HEK293 (cell line): Measurements from ENCODE around the gene BCR.

Source experiments
- CTCF ChIA-PET: fragments of 350-600 bp; formaldehyde crosslinking; extraction: SDS; loops from one replicate; lab custom pipeline; 2021; ENCODE audit warnings: antibody characterized with exemption; lab: Yijun Ruan, JAX
- POLR2A ChIA-PET: fragments of 300-600 bp; formaldehyde crosslinking; extraction: SDS; loops from one replicate; lab custom pipeline; 2020; ENCODE audit warnings: antibody characterized with exemption, inconsistent platforms; lab: Yijun Ruan, JAX
- H3K27ac ChIP-seq: fragments of 200-500 bp; sonication (Bioruptor generic); 2 replicates; pipeline ENCODE4 v1.5.1; 2014; ENCODE audit warnings: low read depth, low read length, control low read depth, inconsistent platforms; ENCODE audit errors: extremely low read depth
- H3K36me3 ChIP-seq, 2 experiments: fragments of 200-500 bp in 1 of 2; sonication (Bioruptor generic) in 1 of 2; 1 replicate in 1 of 2; 2 replicates in 1 of 2; pipeline ENCODE4 v1.5.1; 2014 to 2017; ENCODE audit warnings: inconsistent platforms in 2 of 2, low read length in 2 of 2; ENCODE audit not compliant: control insufficient read depth in 2 of 2, insufficient read depth in 1 of 2
- H3K4me1 ChIP-seq: fragments of 200-500 bp; sonication (Bioruptor generic); 2 replicates; pipeline ENCODE4 v1.5.1; 2014; ENCODE audit warnings: mild to moderate bottlenecking, low read length, inconsistent platforms; ENCODE audit not compliant: control insufficient read depth, insufficient read depth
- H3K4me3 ChIP-seq: 2 replicates; pipeline ENCODE4 v1.5.1; 2011; ENCODE audit warnings: low read depth, mild to moderate bottlenecking, control low read depth, low read length, moderate library complexity
- H3K9me3 ChIP-seq: fragments of 200-500 bp; sonication (Bioruptor generic); 2 replicates; pipeline ENCODE4 v1.5.1; 2014; ENCODE audit warnings: low read depth, low read length, inconsistent platforms; ENCODE audit not compliant: control insufficient read depth, insufficient read depth
- ATF2 ChIP-seq: fragments of 450-650 bp; formaldehyde crosslinking; IDR thresholded peaks from 2 replicates; pipeline ENCODE4 v1.5.1; 2016; ENCODE audit warnings: missing biosample characterization, missing genetic modification characterization, low read depth
- EGR2 ChIP-seq: fragments of 450-650 bp; formaldehyde crosslinking; IDR thresholded peaks from 2 replicates; pipeline ENCODE4 v1.5.1; 2016; ENCODE audit warnings: low read depth, missing biosample characterization, missing genetic modification characterization
- HOXA7 ChIP-seq: sonication (generic); formaldehyde crosslinking; IDR thresholded peaks from 2 replicates; pipeline ENCODE4 v1.8.1; 2022; ENCODE audit warnings: missing genetic modification reagents, borderline replicate concordance
- KLF7 ChIP-seq: fragments of 450-650 bp; formaldehyde crosslinking; IDR thresholded peaks from 2 replicates; pipeline ENCODE4 v1.5.1; 2016; ENCODE audit warnings: missing biosample characterization, missing genetic modification characterization, borderline replicate concordance
- KLF8 ChIP-seq: fragments of 450-650 bp; formaldehyde crosslinking; IDR thresholded peaks from 2 replicates; pipeline ENCODE4 v1.5.1; 2016; ENCODE audit warnings: missing biosample characterization, missing genetic modification characterization
- ZBTB44 ChIP-seq: fragments of 450-650 bp; IDR thresholded peaks from 2 replicates; pipeline ENCODE4 v1.5.1; 2018; ENCODE audit warnings: missing biosample characterization, mild to moderate bottlenecking, missing genetic modification characterization
- ZIC2 ChIP-seq: fragments of 450-650 bp; formaldehyde crosslinking; IDR thresholded peaks from 2 replicates; pipeline ENCODE4 v1.5.1; 2016; ENCODE audit warnings: missing biosample characterization, missing genetic modification characterization
- ZNF148 ChIP-seq: fragments of 450-650 bp; formaldehyde crosslinking; IDR thresholded peaks from 2 replicates; pipeline ENCODE4 v1.5.0; 2017; ENCODE audit warnings: missing biosample characterization, missing genetic modification characterization, borderline replicate concordance
- ZNF174 ChIP-seq: fragments of 450-650 bp; formaldehyde crosslinking; IDR thresholded peaks from 2 replicates; pipeline ENCODE4 v1.5.0; 2017; ENCODE audit warnings: missing biosample characterization, mild to moderate bottlenecking, missing genetic modification characterization
- ZNF214 ChIP-seq: fragments of 450-650 bp; formaldehyde crosslinking; IDR thresholded peaks from 2 replicates; pipeline ENCODE4 v1.5.1; 2017; ENCODE audit warnings: missing biosample characterization, mild to moderate bottlenecking, missing genetic modification characterization, borderline replicate concordance
- ZNF274 ChIP-seq, 2 experiments: fragments of 200-500 bp in 1 of 2; fragments of 450-650 bp in 1 of 2; sonication (Bioruptor generic) in 1 of 2; formaldehyde crosslinking in 1 of 2; IDR thresholded peaks; 2 replicates each; pipeline versions ENCODE4 v1.5.1 to v1.6.1; 2014 to 2016; ENCODE audit warnings: borderline replicate concordance in 1 of 2, inconsistent platforms in 1 of 2, low read length in 1 of 2, missing biosample characterization in 1 of 2, missing genetic modification characterization in 1 of 2
- ZNF324 ChIP-seq: fragments of 450-650 bp; formaldehyde crosslinking; IDR thresholded peaks from 2 replicates; pipeline ENCODE4 v1.5.1; 2016; ENCODE audit warnings: missing biosample characterization, missing genetic modification characterization
- ZNF398 ChIP-seq: fragments of 450-650 bp; formaldehyde crosslinking; IDR thresholded peaks from 2 replicates; pipeline ENCODE4 v1.5.1; 2017; ENCODE audit warnings: missing biosample characterization, missing genetic modification characterization
- ZNF423 ChIP-seq: fragments of 450-650 bp; formaldehyde crosslinking; IDR thresholded peaks from 2 replicates; pipeline ENCODE4 v1.5.1; 2016; ENCODE audit warnings: missing biosample characterization, missing genetic modification characterization
- ZNF426 ChIP-seq: fragments of 450-650 bp; formaldehyde crosslinking; IDR thresholded peaks from 2 replicates; pipeline ENCODE4 v1.5.1; 2017; ENCODE audit warnings: missing biosample characterization, missing genetic modification characterization, mild to moderate bottlenecking, inconsistent platforms, moderate library complexity
- ZNF518A ChIP-seq: fragments of 450-650 bp; formaldehyde crosslinking; conservative IDR thresholded peaks from 2 replicates; pipeline ENCODE4 v1.5.1; 2016; ENCODE audit warnings: low read depth, missing biosample characterization, missing genetic modification characterization
- ZNF544 ChIP-seq: fragments of 450-650 bp; formaldehyde crosslinking; IDR thresholded peaks from 2 replicates; pipeline ENCODE4 v1.5.0; 2017; ENCODE audit warnings: missing biosample characterization, missing genetic modification characterization
- ZNF549 ChIP-seq: fragments of 450-650 bp; IDR thresholded peaks from 2 replicates; pipeline ENCODE4 v1.5.1; 2018; ENCODE audit warnings: missing biosample characterization, missing genetic modification characterization, mild to moderate bottlenecking, inconsistent platforms, moderate library complexity
- ZNF571 ChIP-seq: fragments of 450-650 bp; formaldehyde crosslinking; IDR thresholded peaks from 2 replicates; pipeline ENCODE4 v1.5.0; 2017; ENCODE audit warnings: missing biosample characterization, missing genetic modification characterization
- ZNF785 ChIP-seq: fragments of 450-650 bp; formaldehyde crosslinking; IDR thresholded peaks from 2 replicates; pipeline ENCODE4 v1.5.1; 2016; ENCODE audit warnings: missing biosample characterization, missing genetic modification characterization

Gene BCR

DNA sequence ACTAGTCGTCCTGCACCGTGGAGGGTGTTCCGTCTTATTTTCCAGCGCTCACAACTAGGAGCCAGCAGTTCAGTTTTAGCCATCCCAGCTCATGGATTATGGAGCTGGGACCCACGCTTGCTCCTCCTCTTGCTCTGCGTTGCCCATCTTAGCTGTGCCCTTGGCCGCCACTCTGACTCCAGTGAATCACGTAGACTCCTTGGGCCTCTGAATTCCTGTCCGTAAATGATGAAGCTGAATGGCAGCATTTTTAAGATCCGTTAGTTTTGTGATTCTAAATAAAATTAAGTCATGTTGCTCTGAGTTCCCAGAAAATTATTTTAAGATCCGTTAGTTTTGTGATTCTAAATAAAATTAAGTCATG lies 23.8 kb downstream of the BCR start:
- POLR2A ChIA-PET = no interaction called here
- Histone ChIP-seq H3K4me1 (no peaks in the 10 kb centered on the region; the same call in 1 of the 2 replicates), H3K27ac (no peak overlapping the region), H3K36me3 (peaks cover 0 to 34% of the 10 kb centered on the region in 2 experiments; a peak in 1 of 3 replicates), H3K4me3 (no peak overlapping the region), H3K9me3 (no peaks in the 10 kb centered on the region)
- TF ChIP-seq ZNF549 (tag by site-specific recombination) = no peak
- no peak for TF ChIP-seq ZNF426
- TF ChIP-seq ZNF174 (tag by site-specific recombination) = no peak
- no peak for TF ChIP-seq ZNF274 (IDR thresholded peaks at IDR 0.05; ENCODE audit: low read length)
- no peak for TF ChIP-seq ZNF274 (tag by site-specific recombination; IDR thresholded peaks at IDR 0.05; ENCODE audit: borderline replicate concordance)
- no peak for TF ChIP-seq ZBTB44 (tag by site-specific recombination)
- no peak for TF ChIP-seq ZNF544 (tag by site-specific recombination)
- no peak for TF ChIP-seq ZNF398
- TF ChIP-seq ZNF518A (tag by site-specific recombination) = no peak
- no peak for TF ChIP-seq KLF7
- TF ChIP-seq ZNF571 = no peak
- TF ChIP-seq ZNF423 = no peak
- TF ChIP-seq ZNF324 (tag by site-specific recombination) = no peak
- TF ChIP-seq ATF2 (tag by site-specific recombination) = no peak
- CTCF ChIA-PET = interaction anchor here (1.1 to 1.9 kb wide), 4 partner anchors 15 to 78 kb away, joined by 3 to 9 read pairs (median 6); no protein-coding TSS in a partner anchor

DNA sequence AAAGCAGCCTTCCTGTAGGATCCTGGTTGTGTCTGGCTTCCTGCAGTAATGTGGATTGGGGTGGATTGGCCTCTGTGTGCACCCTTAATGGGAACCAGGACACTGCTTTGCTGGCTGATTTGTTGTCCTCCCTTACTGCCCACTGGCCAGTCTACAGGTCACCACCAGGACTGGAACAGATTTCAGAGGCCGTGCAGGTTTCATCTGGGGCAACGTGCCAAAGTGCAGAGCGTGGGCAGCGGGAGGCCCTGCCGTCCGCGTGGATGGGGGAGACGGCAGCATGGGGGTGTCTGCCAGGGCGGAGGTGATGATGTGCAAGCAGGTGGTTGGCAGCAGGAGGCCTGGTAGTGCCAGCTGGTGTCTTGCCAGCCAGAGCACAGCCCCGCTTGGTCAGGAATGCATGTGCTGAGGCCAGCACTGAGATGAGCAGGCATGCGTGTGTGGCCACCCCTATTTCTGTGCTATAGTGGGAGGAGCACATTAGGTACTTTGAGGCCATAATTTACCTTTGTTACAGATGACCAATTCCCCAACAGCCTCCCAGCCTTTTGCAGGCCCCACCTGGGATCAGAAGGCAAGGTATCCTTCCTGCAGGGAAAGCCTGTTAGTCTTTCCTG lies 24.3 kb downstream of the BCR start:
- Histone ChIP-seq H3K4me3 (no peak overlapping the region), H3K36me3 (peaks cover 0 to 34% of the 10 kb centered on the region in 2 experiments; a peak in 1 of 3 replicates), H3K27ac (no peak overlapping the region), H3K4me1 (no peaks in the 10 kb centered on the region), H3K9me3 (no peaks in the 10 kb centered on the region)
- CTCF ChIA-PET = interaction anchor here (1.1 to 1.6 kb wide), 3 partner anchors 8 to 61 kb away, joined by 4 to 8 read pairs (median 6); no protein-coding TSS in a partner anchor
- POLR2A ChIA-PET = interaction anchor here (1.6 kb wide), 1 partner anchor 23 kb away, joined by 6 read pairs; no protein-coding TSS in a partner anchor
- TF ChIP-seq KLF8 (tag by site-specific recombination) = no peak
- TF ChIP-seq ZNF785 (tag by site-specific recombination) = no peak
- no peak for TF ChIP-seq HOXA7 (CRISPR knock-in tag)
- TF ChIP-seq ZNF148 (tag by site-specific recombination) = no peak
- peak; percentile 58 for TF ChIP-seq EGR2 (tag by site-specific recombination)
- TF ChIP-seq ZNF214 = no peak
- peak; percentile 31; the same call in 1 of the 2 replicates for TF ChIP-seq ZIC2 (tag by site-specific recombination)
